ENCODE measurements around the gene ATP8B4.
"Not testable (repeated sequence)": the region's sequence is repeated elsewhere in the genome, so short reads cannot be mapped to it uniquely, and the experiment has no call there.

- TF ChIP-seq SPI1, POLR2A (IDR thresholded peaks at IDR 0.05; ENCODE audit: low read depth, low read length): not testable (repeated sequence)
These were observed 155.8 kb downstream of the ATP8B4 start for GRCh38 chr15:49963033-49963772.
